SK-MEL-5 (cell line): Measurements from ENCODE around the gene USP9Y. TPM values are rescaled to one million over a fixed set of nuclear protein-coding genes. Genes with fewer than 3 reads are reported as not detected.

Experiments used
- DNase-seq: peaks from one replicate; pipeline ENCODE4 v3.0.0-alpha.2; 2016; ENCODE audit warnings: low read depth, low spot score
- in situ Hi-C: cut with HindIII; loops from 2 replicates; pipeline ENCODE4 v1.10.0; 2016; ENCODE audit warnings: low sequenced_read_pairs, high pct_unique_total_duplicates, low pct_unique_long_range_greater_than_20kb
- total RNA-seq: library from RNA; depleted of rRNA; stranded (reverse); fragments of >200 nt; shearing (Covaris generic); gene quantifications from 2 replicates; pipeline ENCODE4 v1.2.3, GENCODE V29; 2014

The USP9Y gene
- total RNA-seq, 1 experiment from 2014 or later = not detected

DNA sequence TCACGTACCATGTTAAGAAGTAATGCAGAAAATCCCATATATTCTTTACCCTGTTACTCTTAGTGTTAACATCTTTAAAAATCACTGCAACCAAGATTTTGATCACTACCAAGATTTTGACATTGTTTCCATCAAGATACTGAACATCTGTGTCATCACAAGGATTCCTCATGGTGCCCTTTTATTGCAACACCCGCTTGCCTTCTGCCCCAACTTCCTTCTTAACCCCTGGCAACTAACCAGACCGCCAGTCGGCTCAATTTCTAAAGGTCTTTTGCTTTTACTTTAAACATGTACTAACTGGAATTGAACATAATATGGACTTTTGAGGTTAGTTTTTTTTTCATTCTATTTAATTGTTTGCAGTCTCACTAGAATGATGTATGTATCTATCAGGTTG, 41.7 kb downstream of the USP9Y start:
- in situ Hi-C loops = no loop called here
- no peak for DNase-seq

DNA sequence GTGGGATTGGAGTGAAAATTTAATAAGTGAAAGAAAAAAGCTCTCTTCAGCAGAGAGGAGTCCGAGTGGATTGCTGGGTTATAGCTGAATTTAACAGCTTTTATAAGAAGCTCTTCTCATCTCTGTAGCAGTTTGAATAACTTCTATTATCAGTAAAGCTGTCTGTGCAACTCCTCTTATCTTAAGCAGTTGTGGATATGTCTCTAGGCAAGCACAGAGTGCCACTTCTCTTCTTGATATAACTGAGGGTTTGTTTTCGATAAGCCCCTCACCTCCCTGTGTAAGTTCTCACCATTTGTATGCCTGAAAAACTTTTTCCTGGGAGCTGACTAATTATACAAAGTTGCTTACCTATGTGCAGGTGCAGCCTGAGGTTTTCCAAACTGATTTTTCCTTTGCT, 43.1 kb downstream of the USP9Y start:
- in situ Hi-C loops = no loop called here
- no peak for DNase-seq

- in situ Hi-C loops = no loop called here
- DNase-seq = no peak
Measured at GRCh38 chrY:12749293-12749692, 48.3 kb downstream of the USP9Y start.

DNA sequence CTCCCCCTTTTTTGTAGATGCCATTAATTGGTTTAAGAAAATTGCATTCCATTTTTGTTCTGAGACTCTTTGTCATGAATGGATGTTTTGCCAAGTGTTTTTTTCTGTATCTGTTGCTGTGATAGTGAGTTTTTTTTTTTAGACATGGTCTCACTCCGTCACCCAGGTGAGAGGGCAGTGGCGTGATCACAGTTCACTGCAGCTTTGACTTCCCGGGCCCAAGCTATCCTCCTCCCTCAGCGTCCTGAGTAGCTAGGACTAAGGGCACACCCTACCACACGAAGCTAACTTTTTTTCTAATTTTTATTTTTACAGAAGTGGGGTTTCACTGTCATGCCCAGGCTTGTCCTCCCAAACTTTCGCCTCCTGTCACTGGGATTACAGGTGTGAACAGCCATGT, 51.8 kb downstream of the USP9Y start:
- DNase-seq = no peak
- in situ Hi-C loops = no loop called here

DNA sequence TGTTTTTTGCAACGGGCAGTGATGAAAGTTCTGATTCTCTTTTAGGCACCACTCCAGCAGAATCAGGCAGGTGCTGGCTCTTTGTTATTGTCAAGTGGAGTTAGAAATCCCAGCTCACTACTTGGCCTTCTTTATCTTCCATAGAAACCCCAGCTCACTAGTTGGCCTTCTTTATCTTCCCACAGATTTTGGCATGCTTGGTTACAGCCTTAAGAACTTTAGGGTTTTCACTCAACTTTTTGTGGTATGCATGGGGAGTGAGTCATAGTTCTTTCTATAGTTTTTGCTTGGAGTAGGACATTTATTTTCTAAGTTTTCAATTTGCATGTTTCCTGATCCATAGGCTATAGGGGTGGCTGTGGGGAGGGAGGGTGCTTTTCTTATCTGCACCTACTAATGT, 55.0 kb downstream of the USP9Y start:
- DNase-seq = no peak
- in situ Hi-C loops = no loop called here

- DNase-seq = no peak
Measured at GRCh38 chrY:12765976-12766375, 64.9 kb downstream of the USP9Y start.

GRCh38 chrY:12784521-12784920, 83.5 kb downstream of the USP9Y start:
- in situ Hi-C loops = no loop called here
- DNase-seq = no peak

More at GRCh38 chrY:12765976-12766375, 64.9 kb downstream of the USP9Y start:
- in situ Hi-C loops = no loop called here

- no peak for DNase-seq
- in situ Hi-C loops = no loop called here
Measured at GRCh38 chrY:12793999-12794398, 93.0 kb downstream of the USP9Y start.

DNA sequence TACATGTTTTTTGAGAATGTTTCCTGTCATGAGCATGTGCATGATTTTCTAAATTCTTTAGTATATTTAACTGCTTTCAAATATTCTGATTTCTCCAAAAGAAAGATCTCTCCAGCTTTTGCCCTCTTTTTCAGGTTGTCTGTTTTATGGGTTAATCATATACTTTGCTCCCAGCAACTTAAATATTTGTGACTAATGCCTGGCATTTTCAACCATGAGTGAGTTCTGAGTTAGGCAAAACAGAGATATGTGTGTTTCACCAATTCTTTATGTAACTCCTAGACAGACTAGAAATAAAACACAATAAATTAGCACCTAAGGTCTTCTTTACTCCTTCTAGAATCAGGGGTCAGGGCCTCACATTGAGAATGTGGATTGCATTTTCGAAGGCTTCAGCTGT, 107.0 kb downstream of the USP9Y start:
- in situ Hi-C loops = no loop called here
- no peak for DNase-seq

DNA sequence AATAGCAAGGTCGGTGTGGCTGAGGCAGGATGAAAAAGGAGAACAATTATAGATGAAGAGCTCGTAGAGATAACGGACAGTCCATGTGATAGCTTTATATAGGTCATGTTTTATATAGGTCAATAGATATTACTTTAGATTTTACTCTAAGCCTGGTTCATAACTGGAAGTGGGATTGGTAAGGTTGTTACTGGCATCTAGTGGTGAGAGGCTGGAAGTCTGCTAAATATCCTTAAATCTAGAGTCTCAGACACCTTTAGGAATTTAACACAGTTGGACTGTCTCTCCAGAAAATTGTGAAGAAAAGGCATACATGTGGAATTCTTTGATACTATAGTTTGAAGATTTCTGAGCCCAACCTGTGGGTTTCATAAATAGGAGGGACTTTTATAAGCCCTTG, 108.0 kb downstream of the USP9Y start:
- in situ Hi-C loops = no loop called here
- DNase-seq = no peak

DNA sequence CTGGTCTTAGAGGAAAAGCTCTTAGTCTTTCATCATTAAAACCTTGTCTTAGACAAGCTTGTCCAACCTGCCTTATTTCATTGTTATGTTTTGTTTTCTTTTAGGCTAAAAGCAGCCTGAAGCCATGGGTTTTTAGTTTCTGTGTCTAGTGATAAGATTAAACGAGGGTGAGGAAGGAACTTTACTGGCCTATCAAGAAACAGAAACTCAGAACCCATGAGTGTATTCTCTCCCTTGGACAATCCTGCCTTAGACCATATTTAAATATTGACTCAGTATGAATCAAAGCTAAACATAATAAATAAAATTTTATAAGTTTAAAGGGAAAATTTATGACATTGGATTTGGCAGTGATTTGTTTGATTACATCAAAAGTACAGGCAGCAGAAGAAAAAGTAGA, 122.4 kb downstream of the USP9Y start:
- in situ Hi-C loops = no loop called here

DNA sequence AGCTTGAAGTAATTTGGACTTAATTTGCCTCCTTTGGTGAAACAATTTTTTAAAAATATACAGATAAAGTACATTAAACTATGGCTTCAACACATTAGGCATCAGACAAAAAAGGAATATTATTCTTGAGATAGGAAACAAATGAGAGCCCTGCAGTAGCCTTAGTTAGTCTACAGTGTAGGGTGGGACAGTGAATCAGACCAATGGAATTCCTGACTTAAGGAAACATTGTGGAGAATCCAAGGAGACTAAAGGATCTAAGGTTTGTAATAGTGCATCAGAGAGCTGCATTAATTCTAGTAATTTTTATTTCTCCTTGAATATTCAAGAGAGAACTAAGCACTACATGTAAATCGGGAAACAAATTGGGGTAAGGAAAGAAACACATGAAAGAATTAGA, 125.8 kb downstream of the USP9Y start:
- in situ Hi-C loops = no loop called here
- no peak for DNase-seq

More for the DNA sequence above, 122.4 kb downstream of the USP9Y start:
- no peak for DNase-seq

DNA sequence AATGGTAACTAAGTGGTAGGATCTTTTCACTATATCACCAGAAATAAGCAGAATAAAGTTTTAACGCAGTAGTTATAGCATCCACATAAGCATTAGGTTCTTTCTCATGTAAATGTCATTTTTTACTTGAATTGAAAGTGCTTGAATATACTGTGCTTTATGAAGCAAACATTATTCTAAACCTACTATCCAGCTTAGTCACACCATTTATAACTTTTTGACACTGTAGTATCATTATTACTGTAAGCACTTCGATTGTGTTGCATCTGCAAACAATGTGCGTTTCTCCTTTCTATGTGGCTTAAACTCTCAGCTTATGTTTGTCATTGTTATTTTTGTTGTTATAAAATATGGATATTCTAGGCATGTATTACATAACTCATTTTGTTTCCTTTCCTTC, 132.3 kb downstream of the USP9Y start:
- in situ Hi-C loops = no loop called here

GRCh38 chrY:12837550-12837949, 136.5 kb downstream of the USP9Y start:
- no peak for DNase-seq
- in situ Hi-C loops = no loop called here

More for the DNA sequence above, 132.3 kb downstream of the USP9Y start:
- DNase-seq = no peak

DNA sequence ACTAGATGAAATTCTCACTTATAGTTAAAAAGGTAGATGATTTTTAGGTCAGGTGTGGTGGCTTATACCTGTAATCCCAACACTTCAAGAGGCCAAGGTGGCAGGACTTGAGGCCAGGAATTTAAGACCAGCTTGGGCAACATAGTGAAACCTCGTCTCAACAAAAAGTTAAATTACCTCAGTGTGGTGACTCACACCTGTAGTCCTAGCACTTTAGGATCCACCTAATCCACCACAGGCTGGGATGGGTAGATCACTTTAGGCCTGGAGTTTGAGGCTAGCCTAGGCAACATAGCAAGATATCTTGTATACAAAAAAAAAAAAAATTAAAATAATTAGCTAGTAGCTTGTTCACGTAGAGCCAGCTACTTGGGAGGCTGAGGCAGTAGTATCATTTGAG, 140.3 kb downstream of the USP9Y start:
- in situ Hi-C loops = no loop called here
- no peak for DNase-seq

GRCh38 chrY:12846793-12847192, 145.8 kb downstream of the USP9Y start:
- in situ Hi-C loops = no loop called here
- no peak for DNase-seq

DNA sequence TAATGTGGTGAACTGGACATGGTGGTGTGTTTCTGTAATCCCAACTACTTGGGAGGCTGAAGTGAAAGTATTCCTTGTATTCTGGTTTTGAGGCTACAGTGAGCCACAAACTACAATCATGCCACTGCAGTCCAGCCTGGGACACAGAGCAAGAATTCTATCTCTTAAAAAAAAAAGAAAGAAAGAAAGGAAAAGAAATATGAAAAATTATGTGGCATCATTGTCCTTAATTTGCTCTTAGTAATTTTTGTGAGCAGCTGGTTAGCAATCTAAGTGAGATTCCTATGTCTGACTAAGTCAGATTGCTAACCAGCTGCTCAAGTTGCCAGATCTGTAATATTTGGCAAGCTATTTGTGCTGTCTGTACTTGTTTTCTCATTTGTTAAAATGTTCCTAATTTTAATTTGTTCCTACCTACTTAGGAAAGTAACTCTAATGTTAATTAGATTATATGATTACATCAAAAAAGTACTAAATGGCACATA, 154.8 kb downstream of the USP9Y start:
- in situ Hi-C loops = no loop called here
- DNase-seq = no peak

DNA sequence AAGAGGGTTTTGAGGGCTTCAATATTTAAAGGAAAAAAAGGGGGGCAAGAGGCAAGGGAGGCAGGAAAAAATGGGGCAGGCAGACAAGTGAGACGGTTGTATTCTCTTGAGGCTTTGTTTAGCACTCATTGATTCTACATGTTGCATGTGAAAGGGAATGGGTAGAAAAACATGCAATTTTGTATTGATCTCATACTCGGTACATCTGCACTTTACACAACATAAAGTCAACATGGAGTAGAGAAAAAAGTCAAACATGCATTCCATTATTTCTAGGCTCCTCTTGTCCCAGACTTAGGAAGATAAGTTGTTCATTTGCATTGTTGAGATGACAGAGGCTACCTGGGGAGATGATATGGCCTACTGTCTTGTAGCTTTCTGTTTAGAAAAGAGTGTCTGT, 166.9 kb downstream of the USP9Y start:
- no peak for DNase-seq
- in situ Hi-C loops = no loop called here

DNA sequence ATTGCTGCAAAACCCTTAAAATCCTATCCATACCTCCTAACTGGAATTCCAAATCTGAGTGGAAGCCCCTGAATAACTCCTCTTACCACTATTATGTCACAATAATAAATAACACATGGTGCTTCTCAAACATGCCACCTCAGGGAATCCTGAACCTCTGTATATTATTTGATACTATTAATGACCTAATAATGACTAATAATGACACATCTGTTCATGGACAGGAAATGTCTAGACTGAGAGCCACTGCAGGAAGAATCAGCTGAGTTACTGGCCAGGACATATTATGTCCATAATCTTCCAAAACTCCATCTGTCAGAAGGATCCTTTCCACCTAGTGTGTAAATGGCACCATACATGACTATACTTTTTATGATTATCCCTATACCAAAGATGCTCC, 195.9 kb downstream of the USP9Y start:
- in situ Hi-C loops = no loop called here
- no peak for DNase-seq

- no peak for DNase-seq
- in situ Hi-C loops = no loop called here
Measured at GRCh38 chrY:12898604-12899003, 197.6 kb downstream of the USP9Y start.
